ENCODE results near the gene CACNG4.

CACNG4 gene

GRCh38 chr17:66989579-66989978 lies 25.1 kb downstream of the CACNG4 start:
- CTCF ChIA-PET, result interaction anchor here (0.6 kb wide), 1 partner anchor 638 kb away, joined by 3 read pairs; no protein-coding TSS in a partner anchor
- no peak for DNase-seq (ENCODE audit: low spot score)
- POLR2A ChIA-PET (ENCODE audit: low non-redundant PET), result no interaction called here
- no peak overlapping the region for H3K27ac ChIP-seq
- TF ChIP-seq CTCF (conservative IDR thresholded peaks at IDR 0.05; ENCODE audit: low read depth), result no peak

GRCh38 chr17:66990047-66990446 lies 25.5 kb downstream of the CACNG4 start:
- no peak for TF ChIP-seq CTCF (conservative IDR thresholded peaks at IDR 0.05; ENCODE audit: low read depth)
- CTCF ChIA-PET, result interaction anchor here (0.6 kb wide), 1 partner anchor 638 kb away, joined by 3 read pairs; no protein-coding TSS in a partner anchor
- H3K27ac ChIP-seq, result no peak overlapping the region
- no peak for DNase-seq (ENCODE audit: low spot score)
- POLR2A ChIA-PET (ENCODE audit: low non-redundant PET), result no interaction called here

GRCh38 chr17:66992911-66993442 lies 28.5 kb downstream of the CACNG4 start:
- no peak for TF ChIP-seq CTCF (conservative IDR thresholded peaks at IDR 0.05; ENCODE audit: low read depth)
- no peak for DNase-seq (ENCODE audit: low spot score)
- H3K27ac ChIP-seq, result no peak overlapping the region
- ChIA-PET CTCF (interaction anchor here (0.6 kb wide), 1 partner anchor 73 kb away, joined by 6 read pairs; no protein-coding TSS in a partner anchor), POLR2A (ENCODE audit: low non-redundant PET) (no interaction called here)

- no peak overlapping the region for H3K27ac ChIP-seq
- POLR2A ChIA-PET (ENCODE audit: low non-redundant PET), result no interaction called here
- no peak for TF ChIP-seq CTCF (conservative IDR thresholded peaks at IDR 0.05; ENCODE audit: low read depth)
- CTCF ChIA-PET, result interaction anchor here (0.6 kb wide), 1 partner anchor 47 kb away, joined by 3 read pairs; no protein-coding TSS in a partner anchor
- no peak for DNase-seq (ENCODE audit: low spot score)
Measured at GRCh38 chr17:66994361-66994760, 29.9 kb downstream of the CACNG4 start.

- ChIA-PET CTCF (interaction anchor here (0.6 to 0.7 kb wide), 3 partner anchors 59 to 178 kb away, joined by 3 to 4 read pairs (median 3); no protein-coding TSS in a partner anchor), POLR2A (ENCODE audit: low non-redundant PET) (no interaction called here)
- no peak for DNase-seq (ENCODE audit: low spot score)
- H3K27ac ChIP-seq, result no peak overlapping the region
- no peak for TF ChIP-seq CTCF (conservative IDR thresholded peaks at IDR 0.05; ENCODE audit: low read depth)
Measured at GRCh38 chr17:66994930-66995535, 30.5 kb downstream of the CACNG4 start.

- no peak overlapping the region for H3K27ac ChIP-seq
- TF ChIP-seq CTCF (conservative IDR thresholded peaks at IDR 0.05; ENCODE audit: low read depth), result no peak
- CTCF ChIA-PET, result interaction anchor here (0.7 kb wide), 1 partner anchor 58 kb away, joined by 4 read pairs; no protein-coding TSS in a partner anchor
- POLR2A ChIA-PET (ENCODE audit: low non-redundant PET), result no interaction called here
- DNase-seq (ENCODE audit: low spot score), result no peak
Measured at GRCh38 chr17:66995944-66996343, 31.4 kb downstream of the CACNG4 start.

All from RWPE1 (cell line).